GM23248 (cell line): ENCODE results near the gene POLR3A. TPM values are rescaled to one million over a fixed set of nuclear protein-coding genes. Genes with fewer than 3 reads are reported as not detected.

ENCODE experiments used
- DNase-seq: peaks from one replicate; pipeline ENCODE4 v3.0.0-alpha.2; 2015
- H2AFZ ChIP-seq: fragments of 200-600 bp; sonication (generic); 2 replicates; pipeline ENCODE4 v1.6.1; 2016; ENCODE audit warnings: antibody characterized with exemption
- H3F3A ChIP-seq: fragments of 200-600 bp; sonication (generic); 2 replicates; pipeline ENCODE4 v1.6.1; 2016; ENCODE audit warnings: mild to moderate bottlenecking, antibody characterized with exemption, mixed run types; ENCODE audit not compliant: insufficient read depth
- H3K27ac ChIP-seq: fragments of 200-600 bp; sonication (generic); 2 replicates; pipeline ENCODE4 v1.5.1; 2016; ENCODE audit warnings: mild to moderate bottlenecking
- H3K27me3 ChIP-seq: fragments of 200-600 bp; sonication (generic); replicated peaks from 2 replicates; pipeline ENCODE4 v1.6.1; 2016; ENCODE audit warnings: mild to moderate bottlenecking; ENCODE audit not compliant: insufficient read depth
- H3K36me3 ChIP-seq: fragments of 200-600 bp; sonication (generic); 2 replicates; pipeline ENCODE4 v1.6.1; 2016; ENCODE audit warnings: low read depth, mild to moderate bottlenecking
- H3K4me1 ChIP-seq: fragments of 200-600 bp; sonication (generic); 2 replicates; pipeline ENCODE4 v1.6.1; 2016; ENCODE audit warnings: mild to moderate bottlenecking; ENCODE audit not compliant: insufficient read depth
- H3K4me2 ChIP-seq: fragments of 200-600 bp; sonication (generic); one replicate; pipeline ENCODE4 v1.6.1; 2016; ENCODE audit warnings: mild to moderate bottlenecking; ENCODE audit not compliant: unreplicated experiment
- H3K4me3 ChIP-seq: fragments of 200-600 bp; sonication (generic); 2 replicates; pipeline ENCODE4 v1.5.1; 2016; ENCODE audit warnings: mild to moderate bottlenecking
- H3K79me2 ChIP-seq: fragments of 200-600 bp; sonication (generic); 2 replicates; pipeline ENCODE4 v1.6.1; 2016; ENCODE audit warnings: mild to moderate bottlenecking; ENCODE audit not compliant: insufficient read depth
- H3K9ac ChIP-seq: fragments of 200-600 bp; sonication (generic); 2 replicates; pipeline ENCODE4 v1.6.1; 2016; ENCODE audit warnings: mild to moderate bottlenecking
- H3K9me2 ChIP-seq: fragments of 200-600 bp; sonication (generic); 2 replicates; pipeline ENCODE4 v1.6.1; 2016; ENCODE audit warnings: mixed run types, mild to moderate bottlenecking, moderate library complexity; ENCODE audit not compliant: insufficient read depth
- H3K9me3 ChIP-seq: fragments of 200-600 bp; sonication (generic); one replicate; pipeline ENCODE4 v1.6.1; 2017; ENCODE audit warnings: low read depth
- H4K20me1 ChIP-seq: fragments of 200-600 bp; sonication (generic); 2 replicates; pipeline ENCODE4 v1.6.0; 2016; ENCODE audit not compliant: insufficient read depth
- EZH2 ChIP-seq: fragments of 200-600 bp; sonication (generic); IDR thresholded peaks from 2 replicates; pipeline ENCODE4 v1.6.1; 2018; ENCODE audit warnings: antibody characterized with exemption, mild to moderate bottlenecking; ENCODE audit not compliant: insufficient read depth, poor library complexity, severe bottlenecking
- EZH2phosphoT487 ChIP-seq: fragments of 200-600 bp; sonication (generic); IDR thresholded peaks from 2 replicates; pipeline ENCODE4 v1.6.1; 2018; ENCODE audit warnings: antibody characterized with exemption, moderate library complexity, mild to moderate bottlenecking, low read depth; ENCODE audit not compliant: insufficient read depth
- WGBS, 2 experiments: methylation state at CpG; one replicate each; pipeline ENCODE4 v1.1.6; 2015 to 2017; ENCODE audit warnings: low lambda C conversion rate in 2 of 2, low coverage in 1 of 2; ENCODE audit errors: missing lambda C conversion rate in 2 of 2; 5-methylcytosine and 5-hydroxymethylcytosine counted together
- in situ Hi-C: fragments of 300-500 bp; cut with MboI; formaldehyde crosslinking; loops from 2 replicates; pipeline ENCODE4 v1.15.0; 2020
- polyA plus RNA-seq: library from polyadenylated mRNA; unstranded; fragments of >200 nt; fragmentation: Nextera tagmentation; extraction: Ambion mirVana; gene quantifications from 2 replicates; pipeline ENCODE4 v1.2.1, GENCODE V29; 2016
- total RNA-seq: library from RNA; depleted of rRNA; stranded (reverse); fragments of >200 nt; shearing (Covaris generic); gene quantifications from 2 replicates; pipeline ENCODE4 v1.2.3, GENCODE V29; 2014

POLR3A gene
- total and polyA plus RNA-seq, 2 experiments from 2014 or later = 9.2 to 12.8 TPM

GRCh38 chr10:77973276-77973675, 56.0 kb downstream of the POLR3A start:
- no peak overlapping the region for H3K27ac ChIP-seq
- no peaks in the 10 kb centered on the region for H3K79me2 ChIP-seq
- H3K4me1 ChIP-seq = peaks cover 16% of the 10 kb centered on the region
- 73% methylated on average over 5 of the region's 5 CpGs for WGBS, 2 experiments
- no peaks in the 10 kb centered on the region for H4K20me1 ChIP-seq
- no peak overlapping the region for H2AFZ ChIP-seq
- in situ Hi-C loops = loop anchor here (10.0 kb wide), 1 partner anchor 118 kb away; no protein-coding TSS in a partner anchor
- TF ChIP-seq EZH2phosphoT487 (no peak), EZH2 (no peak)
- H3K9me3 ChIP-seq = no peaks in the 10 kb centered on the region
- H3K9ac ChIP-seq = no peak overlapping the region
- H3K36me3 ChIP-seq = peaks cover under 1% of the 10 kb centered on the region; the same call in 1 of the 2 replicates
- no peak overlapping the region for H3K4me2 ChIP-seq
- peak; percentile 14 for DNase-seq
- H3K4me3 ChIP-seq = no peak overlapping the region
- no peaks in the 10 kb centered on the region for H3K27me3 ChIP-seq
- H3K9me2 ChIP-seq = no peaks in the 10 kb centered on the region
- H3F3A ChIP-seq = peaks cover 36% of the 10 kb centered on the region

- H4K20me1 ChIP-seq = no peaks in the 10 kb centered on the region
- in situ Hi-C loops = loop anchor here (10.0 kb wide), 1 partner anchor 117 kb away; no protein-coding TSS in a partner anchor
- no peak for DNase-seq
- H3K4me1 ChIP-seq = peaks cover 16% of the 10 kb centered on the region
- H3K36me3 ChIP-seq = no peaks in the 10 kb centered on the region; the same call in 1 of the 2 replicates
- peaks cover 36% of the 10 kb centered on the region for H3F3A ChIP-seq
- H3K9me2 ChIP-seq = no peaks in the 10 kb centered on the region
- TF ChIP-seq EZH2phosphoT487 (no peak), EZH2 (no peak)
- H3K27me3 ChIP-seq = no peaks in the 10 kb centered on the region
- H2AFZ ChIP-seq = no peak overlapping the region
- H3K4me3 ChIP-seq = no peak overlapping the region
- H3K9ac ChIP-seq = no peak overlapping the region
- WGBS, 2 experiments = 94 to 95% methylated on average over 5 of the region's 5 CpGs
- no peak overlapping the region for H3K4me2 ChIP-seq
- H3K27ac ChIP-seq = peak overlapping the region; percentile 76
- no peaks in the 10 kb centered on the region for H3K79me2 ChIP-seq
- no peaks in the 10 kb centered on the region for H3K9me3 ChIP-seq
Observed at GRCh38 chr10:77972148-77972547, 57.2 kb downstream of the POLR3A start.

- WGBS, 2 experiments = 92 to 95% methylated on average over 3 of the region's 3 CpGs
- Histone ChIP-seq H3K36me3 (no peaks in the 10 kb centered on the region; the same call in 1 of the 2 replicates), H3K4me1 (peaks cover 16% of the 10 kb centered on the region), H3K27me3 (no peaks in the 10 kb centered on the region), H3K9me3 (no peaks in the 10 kb centered on the region), H3K27ac (peak overlapping the region; percentile 76), H3K9ac (peak overlapping the region; percentile 52), H4K20me1 (no peaks in the 10 kb centered on the region), H2AFZ (peak overlapping the region; percentile 69), H3K79me2 (no peaks in the 10 kb centered on the region), H3K4me2 (no peak overlapping the region), H3K9me2 (no peaks in the 10 kb centered on the region), H3K4me3 (no peak overlapping the region), H3F3A (peaks cover 36% of the 10 kb centered on the region)
- no peak for TF ChIP-seq EZH2
- no peak for TF ChIP-seq EZH2phosphoT487
- no peak for DNase-seq
- in situ Hi-C loops = loop anchor here (10.0 kb wide), 1 partner anchor 117 kb away; no protein-coding TSS in a partner anchor
Observed at GRCh38 chr10:77971804-77972144, 57.5 kb downstream of the POLR3A start.

GRCh38 chr10:77970869-77971803, 58.2 kb downstream of the POLR3A start:
- Histone ChIP-seq H3K9ac (peak overlapping the region; percentile 52), H3K79me2 (no peaks in the 10 kb centered on the region), H3K27ac (peak overlapping the region; percentile 76), H2AFZ (peak overlapping the region; percentile 69), H3K4me2 (peak overlapping the region; percentile 77), H3K4me1 (peaks cover 16% of the 10 kb centered on the region), H3K4me3 (peak overlapping the region; percentile 53), H3K9me3 (no peaks in the 10 kb centered on the region), H3K9me2 (no peaks in the 10 kb centered on the region), H3K27me3 (no peaks in the 10 kb centered on the region), H4K20me1 (no peaks in the 10 kb centered on the region), H3F3A (peaks cover 36% of the 10 kb centered on the region), H3K36me3 (no peaks in the 10 kb centered on the region; the same call in 1 of the 2 replicates)
- peak; percentile 95 for DNase-seq
- TF ChIP-seq EZH2 = no peak
- TF ChIP-seq EZH2phosphoT487 = no peak
- 20 to 21% methylated on average over 7 of the region's 7 CpGs for WGBS, 2 experiments
- in situ Hi-C loops = loop anchor here (10.0 kb wide), 1 partner anchor 116 kb away; no protein-coding TSS in a partner anchor
